ENCODE measurements around the gene CLBA1.

CLBA1 gene

GRCh38 chr14:104978746-104979691, 6.6 kb upstream of the CLBA1 start (continued):
- TF ChIP-seq HOXA7 (CRISPR knock-in tag; IDR thresholded peaks at IDR 0.05; ENCODE audit: borderline replicate concordance) (no peak), ZNF692 (tag by site-specific recombination; IDR thresholded peaks at IDR 0.05) (no peak), ZNF140 (tag by site-specific recombination; IDR thresholded peaks at IDR 0.05) (no peak), ZBTB7A (tag by site-specific recombination; IDR thresholded peaks at IDR 0.05; ENCODE audit: low read depth) (no peak), ZNF792 (tag by site-specific recombination; IDR thresholded peaks at IDR 0.05) (no peak), GLIS2 (tag by site-specific recombination; IDR thresholded peaks at IDR 0.05) (peak; percentile 40; the same call in 1 of the 2 replicates), GLI4 (tag by site-specific recombination; IDR thresholded peaks at IDR 0.05) (no peak), MZF1 (tag by site-specific recombination; IDR thresholded peaks at IDR 0.05; ENCODE audit: borderline replicate concordance) (no peak), ZNF514 (tag by site-specific recombination; IDR thresholded peaks at IDR 0.05) (no peak), HOXC10 (CRISPR knock-in tag; IDR thresholded peaks at IDR 0.05) (no peak), ZNF626 (tag by site-specific recombination; IDR thresholded peaks at IDR 0.05) (no peak), ZNF169 (tag by site-specific recombination; IDR thresholded peaks at IDR 0.05) (no peak), ZIC2 (tag by site-specific recombination; IDR thresholded peaks at IDR 0.05) (peak; percentile 95), ZNF350 (tag by site-specific recombination; IDR thresholded peaks at IDR 0.05) (no peak), IKZF3 (tag by site-specific recombination; IDR thresholded peaks at IDR 0.05) (no peak), ZNF398 (tag by site-specific recombination; IDR thresholded peaks at IDR 0.05) (no peak), ZNF248 (tag by site-specific recombination; IDR thresholded peaks at IDR 0.05) (no peak), ZNF548 (tag by site-specific recombination; IDR thresholded peaks at IDR 0.05) (no peak), ZNF623 (tag by site-specific recombination; IDR thresholded peaks at IDR 0.05) (no peak), ZEB2 (tag by site-specific recombination; IDR thresholded peaks at IDR 0.05) (no peak), ZNF658 (tag by site-specific recombination; IDR thresholded peaks at IDR 0.05) (no peak), ZNF10 (tag by site-specific recombination; IDR thresholded peaks at IDR 0.05) (no peak), ZNF830 (tag by site-specific recombination; IDR thresholded peaks at IDR 0.05; ENCODE audit: low read depth) (no peak), ZNF433 (tag by site-specific recombination; IDR thresholded peaks at IDR 0.05; ENCODE audit: low read depth) (no peak), WT1 (tag by site-specific recombination; IDR thresholded peaks at IDR 0.05) (no peak), ZNF560 (tag by site-specific recombination; IDR thresholded peaks at IDR 0.05; ENCODE audit: borderline replicate concordance) (no peak), KLF7 (tag by site-specific recombination; IDR thresholded peaks at IDR 0.05; ENCODE audit: borderline replicate concordance) (no peak), KLF9 (tag by site-specific recombination; IDR thresholded peaks at IDR 0.05; ENCODE audit: low read depth) (no peak), SALL2 (tag by site-specific recombination; IDR thresholded peaks at IDR 0.05; ENCODE audit: borderline replicate concordance) (no peak), ZSCAN16 (tag by site-specific recombination; IDR thresholded peaks at IDR 0.05) (no peak), SP2 (tag by site-specific recombination; IDR thresholded peaks at IDR 0.05) (no peak; the same call in none of the 2 replicates), ZNF362 (tag by site-specific recombination; IDR thresholded peaks at IDR 0.05) (no peak), ATF2 (tag by site-specific recombination; IDR thresholded peaks at IDR 0.05; ENCODE audit: low read depth) (no peak), SP7 (tag by site-specific recombination; IDR thresholded peaks at IDR 0.05) (no peak)
